GM19099 (cell line): ENCODE data around the gene TTC12.

Experiments used
- POLR2A ChIP-seq: IDR thresholded peaks from 3 replicates; pipeline ENCODE4 v1.6.1; 2011; ENCODE audit warnings: low read depth; ENCODE audit not compliant: insufficient read length; ENCODE audit errors: extremely low read depth

TTC12 gene

GRCh38 chr11:113278481-113278880, 35.9 kb upstream of the TTC12 start:
- no peak for TF ChIP-seq POLR2A

GRCh38 chr11:113278925-113279324, 35.5 kb upstream of the TTC12 start:
- TF ChIP-seq POLR2A: no peak

GRCh38 chr11:113279591-113279990, 34.8 kb upstream of the TTC12 start:
- TF ChIP-seq POLR2A: no peak

- no peak for TF ChIP-seq POLR2A
These were observed 33.2 kb upstream of the TTC12 start for GRCh38 chr11:113281052-113281725.

- no peak for TF ChIP-seq POLR2A
These were observed 31.4 kb upstream of the TTC12 start for GRCh38 chr11:113282898-113283437.

- TF ChIP-seq POLR2A: no peak
These were observed 30.5 kb upstream of the TTC12 start for GRCh38 chr11:113283881-113284280.

- no peak for TF ChIP-seq POLR2A
These were observed 28.4 kb upstream of the TTC12 start for GRCh38 chr11:113286009-113286408.

GRCh38 chr11:113286509-113287497, 27.6 kb upstream of the TTC12 start:
- no peak for TF ChIP-seq POLR2A

- no peak for TF ChIP-seq POLR2A
These were observed 26.6 kb upstream of the TTC12 start for GRCh38 chr11:113287801-113288200.

GRCh38 chr11:113288286-113288863, 26.0 kb upstream of the TTC12 start:
- no peak for TF ChIP-seq POLR2A

- TF ChIP-seq POLR2A: no peak
These were observed 24.8 kb upstream of the TTC12 start for GRCh38 chr11:113289431-113290187.

GRCh38 chr11:113293936-113294335, 20.4 kb upstream of the TTC12 start:
- TF ChIP-seq POLR2A: no peak

GRCh38 chr11:113295993-113296392, 18.4 kb upstream of the TTC12 start:
- no peak for TF ChIP-seq POLR2A

- no peak for TF ChIP-seq POLR2A
These were observed 17.8 kb upstream of the TTC12 start for GRCh38 chr11:113296447-113297205.
